ENCODE results near the gene EVL. TPM values are rescaled to one million over a fixed set of nuclear protein-coding genes. Genes with fewer than 3 reads are reported as not detected.

EVL gene
- total RNA-seq, 2 donors from 2014 or later, result 53.1 to 102 TPM

DNA sequence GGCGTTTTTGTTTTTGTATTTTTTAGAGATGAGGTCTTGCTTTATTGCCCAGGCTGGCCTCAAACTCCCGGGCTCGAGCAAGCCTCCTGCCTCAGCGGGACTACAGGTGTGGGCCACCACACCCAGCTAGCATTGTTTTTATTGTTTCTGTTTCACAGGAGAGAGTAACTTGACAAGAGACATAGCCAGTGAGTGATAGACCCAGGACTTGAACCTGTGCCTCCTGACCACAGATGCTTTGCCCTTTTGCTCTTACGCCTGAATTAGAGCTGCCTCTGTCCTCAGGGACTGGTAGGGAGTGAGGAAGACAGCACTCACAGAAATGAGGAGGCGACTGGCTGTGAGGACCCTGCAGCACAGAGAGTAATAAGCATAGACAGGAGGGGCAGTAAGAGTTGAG, 2.3 kb downstream of the EVL start:
- Histone ChIP-seq H3K9me3 (no peaks in the 10 kb centered on the region), H3K27ac (no peak overlapping the region), H3K4me1 (ENCODE audit: control insufficient read depth in 1 of 2, low read depth in 2 of 2) (no peaks in the 10 kb centered on the region), H3K4me3 (peak overlapping the region; percentile 29), H3K36me3 (no peaks in the 10 kb centered on the region), H3K27me3 (replicated peaks; ENCODE audit: insufficient read depth) (no peaks in the 10 kb centered on the region)
- TF ChIP-seq CTCF (IDR thresholded peaks at IDR 0.05), result no peak
- no peak for DNase-seq (ENCODE audit: low spot score)
- ATAC-seq (ENCODE audit: insufficient number of reproducible peaks, low FRiP score, low read depth), result no peak

DNA sequence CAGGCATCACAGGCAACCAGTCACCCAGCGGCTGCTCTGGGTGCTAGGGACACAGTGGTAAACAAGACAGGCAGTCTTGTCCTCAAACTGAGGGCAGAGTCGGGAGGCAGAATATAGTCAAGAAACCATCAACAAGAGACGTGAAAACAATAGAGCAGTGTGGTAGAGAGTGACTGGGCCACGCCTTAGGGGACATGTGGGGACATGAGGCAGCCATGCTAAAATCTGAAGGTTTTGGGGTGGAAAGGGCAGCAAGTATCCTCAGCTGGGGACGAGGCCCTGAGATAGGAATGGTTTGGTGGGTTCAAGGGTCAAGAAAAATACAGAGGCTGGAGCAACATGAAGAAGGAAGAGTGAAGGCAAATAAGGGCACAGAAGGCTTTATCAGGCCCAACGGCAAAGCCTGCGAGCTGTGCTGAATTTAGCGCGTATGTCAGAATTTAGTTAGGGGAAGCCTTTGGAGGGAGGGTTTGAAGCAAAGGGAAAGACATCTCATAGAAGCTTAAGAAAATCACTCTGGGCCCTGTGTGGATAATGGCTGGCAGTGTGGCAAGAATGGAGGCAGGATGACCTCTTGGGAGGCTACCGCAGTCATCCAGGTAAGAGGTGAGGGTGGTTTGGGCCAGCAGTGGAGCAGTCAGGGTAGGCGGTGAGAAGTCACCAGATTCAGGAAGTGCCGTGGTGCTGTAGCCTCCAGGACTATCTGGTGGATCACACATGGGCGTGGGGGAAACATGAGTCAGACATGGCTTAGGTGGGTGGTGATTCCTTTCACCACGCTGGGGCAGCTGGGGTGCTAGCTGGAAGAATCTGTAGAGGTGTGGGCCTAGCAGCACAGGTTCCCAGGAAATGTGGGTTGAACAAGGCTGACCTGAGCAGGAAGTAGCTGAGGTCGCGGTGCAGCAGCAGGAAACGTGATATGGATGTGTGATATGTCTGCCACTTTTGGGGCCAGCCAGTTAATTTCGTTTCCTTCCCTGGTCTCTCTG, 3.0 kb downstream of the EVL start:
- TF ChIP-seq CTCF (IDR thresholded peaks at IDR 0.05), result no peak
- no peak for ATAC-seq (ENCODE audit: insufficient number of reproducible peaks, low FRiP score, low read depth)

DNA sequence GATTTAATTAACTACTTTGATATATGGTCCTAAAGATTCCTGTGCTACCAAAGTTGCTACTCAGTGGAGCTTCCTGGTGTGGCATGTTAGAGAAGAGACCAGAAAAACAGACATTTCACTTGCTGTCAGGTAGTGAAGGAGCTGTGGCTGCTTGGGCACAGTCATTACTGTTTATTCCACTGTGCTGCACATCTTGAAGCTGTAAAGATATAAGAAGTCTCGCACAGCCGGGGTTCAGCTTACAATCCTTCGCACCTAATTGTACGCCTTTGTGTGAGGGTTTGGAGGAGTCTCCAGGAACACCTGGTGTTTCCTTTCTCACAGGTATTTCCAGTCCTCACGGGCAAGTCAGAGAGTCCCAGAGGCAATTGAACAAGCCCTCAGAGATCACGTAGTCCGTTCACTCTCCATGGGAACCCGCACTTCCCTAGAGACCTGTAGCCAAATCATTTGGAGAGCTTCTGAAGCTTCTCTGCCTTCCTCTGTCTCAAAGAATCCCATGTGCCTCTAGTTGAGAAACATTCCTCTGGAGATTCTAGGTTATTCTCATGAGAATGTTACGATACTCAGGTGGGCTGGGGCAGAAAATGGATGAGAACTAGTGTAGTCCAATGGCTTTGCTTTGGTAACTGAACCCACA, 4.1 kb downstream of the EVL start:
- no peak overlapping the region for H3K27ac ChIP-seq
- H3K9me3 ChIP-seq, result no peaks in the 10 kb centered on the region
- H3K4me1 ChIP-seq (ENCODE audit: control insufficient read depth in 1 of 2, low read depth in 2 of 2), result no peaks in the 10 kb centered on the region
- ATAC-seq (ENCODE audit: insufficient number of reproducible peaks, low FRiP score, low read depth) (no peak), DNase-seq (ENCODE audit: low spot score) (no peak)
- no peaks in the 10 kb centered on the region for H3K27me3 ChIP-seq (replicated peaks; ENCODE audit: insufficient read depth)
- TF ChIP-seq CTCF (IDR thresholded peaks at IDR 0.05), result no peak
- H3K4me3 ChIP-seq, result no peak overlapping the region
- H3K36me3 ChIP-seq, result no peaks in the 10 kb centered on the region

More for the DNA sequence above, 3.0 kb downstream of the EVL start:
- H3K27me3 ChIP-seq (replicated peaks; ENCODE audit: insufficient read depth), result no peaks in the 10 kb centered on the region
- no peak for DNase-seq (ENCODE audit: low spot score)
- no peaks in the 10 kb centered on the region for H3K36me3 ChIP-seq
- peak overlapping the region; percentile 8 for H3K4me3 ChIP-seq
- H3K9me3 ChIP-seq, result no peaks in the 10 kb centered on the region
- H3K27ac ChIP-seq, result peak overlapping the region in 1 of 2 donors; percentile 5
- H3K4me1 ChIP-seq (ENCODE audit: control insufficient read depth in 1 of 2, low read depth in 2 of 2), result no peaks in the 10 kb centered on the region

GRCh38 chr14:100070310-100070709, 5.1 kb downstream of the EVL start:
- Histone ChIP-seq H3K36me3 (no peaks in the 10 kb centered on the region), H3K4me3 (no peak overlapping the region), H3K9me3 (no peaks in the 10 kb centered on the region), H3K4me1 (ENCODE audit: control insufficient read depth in 1 of 2, low read depth in 2 of 2) (no peaks in the 10 kb centered on the region), H3K27me3 (replicated peaks; ENCODE audit: insufficient read depth) (no peaks in the 10 kb centered on the region), H3K27ac (no peak overlapping the region)
- TF ChIP-seq CTCF (IDR thresholded peaks at IDR 0.05), result no peak
- ATAC-seq (ENCODE audit: insufficient number of reproducible peaks, low FRiP score, low read depth) (no peak), DNase-seq (ENCODE audit: low spot score) (no peak)

- H3K9me3 ChIP-seq, result no peaks in the 10 kb centered on the region
- no peak overlapping the region for H3K4me3 ChIP-seq
- no peak overlapping the region for H3K27ac ChIP-seq
- ATAC-seq (ENCODE audit: insufficient number of reproducible peaks, low FRiP score, low read depth) (no peak), DNase-seq (ENCODE audit: low spot score) (no peak)
- no peaks in the 10 kb centered on the region for H3K4me1 ChIP-seq (ENCODE audit: control insufficient read depth in 1 of 2, low read depth in 2 of 2)
- no peaks in the 10 kb centered on the region for H3K27me3 ChIP-seq (replicated peaks; ENCODE audit: insufficient read depth)
- no peaks in the 10 kb centered on the region for H3K36me3 ChIP-seq
- no peak for TF ChIP-seq CTCF (IDR thresholded peaks at IDR 0.05)
Observed at GRCh38 chr14:100071545-100071944, 6.3 kb downstream of the EVL start.

All from thoracic aorta (tissue), 2 donors.